Gastrocnemius medialis (tissue), 4 donors: ENCODE data around the gene MTR.

ENCODE experiments used
- POLR2A ChIP-seq, 2 donors: fragments of 450-650 bp; IDR thresholded peaks; one replicate each; pipeline ENCODE4 v1.6.1; 2017; ENCODE audit warnings: antibody characterized with exemption in 2 of 2, mild to moderate bottlenecking in 2 of 2, moderate library complexity in 2 of 2
- TF ChIP-seq, protein P1 (sequence below), 5 experiments: fragments of 450-650 bp in 3 of 5; fragments of 200-600 bp in 2 of 5; sonication (generic) in 2 of 5; IDR thresholded peaks in 4 of 5; conservative IDR thresholded peaks in 1 of 5; 1 replicate in 4 of 5; 2 replicates in 1 of 5; pipeline ENCODE4 v1.5.1; 2016 to 2019; ENCODE audit warnings: antibody characterized with exemption in 5 of 5, mild to moderate bottlenecking in 3 of 5, moderate library complexity in 3 of 5

DNA sequence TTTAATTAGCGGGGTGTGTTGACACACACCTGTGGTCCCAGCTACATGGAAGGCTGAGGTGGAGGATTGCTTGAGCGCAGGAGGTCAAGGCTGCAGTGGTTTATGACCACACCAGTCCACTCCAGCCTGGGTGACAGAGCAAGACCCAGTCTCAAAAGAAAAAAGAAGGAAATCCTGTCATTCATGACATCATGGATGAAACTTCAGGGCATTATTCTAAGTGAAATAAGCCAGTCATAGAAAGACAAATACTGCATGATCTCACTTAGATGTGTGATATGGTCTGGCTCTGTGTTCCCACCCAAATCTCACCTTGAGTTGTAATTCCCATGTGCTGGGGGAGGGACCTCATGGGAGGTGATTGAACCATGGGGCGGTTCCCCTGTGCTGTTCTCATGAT, 126.5 kb downstream of the MTR start:
- TF ChIP-seq, protein P1, sequence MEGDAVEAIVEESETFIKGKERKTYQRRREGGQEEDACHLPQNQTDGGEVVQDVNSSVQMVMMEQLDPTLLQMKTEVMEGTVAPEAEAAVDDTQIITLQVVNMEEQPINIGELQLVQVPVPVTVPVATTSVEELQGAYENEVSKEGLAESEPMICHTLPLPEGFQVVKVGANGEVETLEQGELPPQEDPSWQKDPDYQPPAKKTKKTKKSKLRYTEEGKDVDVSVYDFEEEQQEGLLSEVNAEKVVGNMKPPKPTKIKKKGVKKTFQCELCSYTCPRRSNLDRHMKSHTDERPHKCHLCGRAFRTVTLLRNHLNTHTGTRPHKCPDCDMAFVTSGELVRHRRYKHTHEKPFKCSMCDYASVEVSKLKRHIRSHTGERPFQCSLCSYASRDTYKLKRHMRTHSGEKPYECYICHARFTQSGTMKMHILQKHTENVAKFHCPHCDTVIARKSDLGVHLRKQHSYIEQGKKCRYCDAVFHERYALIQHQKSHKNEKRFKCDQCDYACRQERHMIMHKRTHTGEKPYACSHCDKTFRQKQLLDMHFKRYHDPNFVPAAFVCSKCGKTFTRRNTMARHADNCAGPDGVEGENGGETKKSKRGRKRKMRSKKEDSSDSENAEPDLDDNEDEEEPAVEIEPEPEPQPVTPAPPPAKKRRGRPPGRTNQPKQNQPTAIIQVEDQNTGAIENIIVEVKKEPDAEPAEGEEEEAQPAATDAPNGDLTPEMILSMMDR (IDR thresholded peaks at IDR 0.05 in 4 of 5, conservative IDR thresholded peaks at IDR 0.05 in 1 of 5): no peak
- TF ChIP-seq POLR2A (IDR thresholded peaks at IDR 0.05): no peak
